ENCODE data around the gene PNMA6E.
A peak's percentile ranks its signal among the peaks of the same experiment; 100 is the strongest.

DNA sequence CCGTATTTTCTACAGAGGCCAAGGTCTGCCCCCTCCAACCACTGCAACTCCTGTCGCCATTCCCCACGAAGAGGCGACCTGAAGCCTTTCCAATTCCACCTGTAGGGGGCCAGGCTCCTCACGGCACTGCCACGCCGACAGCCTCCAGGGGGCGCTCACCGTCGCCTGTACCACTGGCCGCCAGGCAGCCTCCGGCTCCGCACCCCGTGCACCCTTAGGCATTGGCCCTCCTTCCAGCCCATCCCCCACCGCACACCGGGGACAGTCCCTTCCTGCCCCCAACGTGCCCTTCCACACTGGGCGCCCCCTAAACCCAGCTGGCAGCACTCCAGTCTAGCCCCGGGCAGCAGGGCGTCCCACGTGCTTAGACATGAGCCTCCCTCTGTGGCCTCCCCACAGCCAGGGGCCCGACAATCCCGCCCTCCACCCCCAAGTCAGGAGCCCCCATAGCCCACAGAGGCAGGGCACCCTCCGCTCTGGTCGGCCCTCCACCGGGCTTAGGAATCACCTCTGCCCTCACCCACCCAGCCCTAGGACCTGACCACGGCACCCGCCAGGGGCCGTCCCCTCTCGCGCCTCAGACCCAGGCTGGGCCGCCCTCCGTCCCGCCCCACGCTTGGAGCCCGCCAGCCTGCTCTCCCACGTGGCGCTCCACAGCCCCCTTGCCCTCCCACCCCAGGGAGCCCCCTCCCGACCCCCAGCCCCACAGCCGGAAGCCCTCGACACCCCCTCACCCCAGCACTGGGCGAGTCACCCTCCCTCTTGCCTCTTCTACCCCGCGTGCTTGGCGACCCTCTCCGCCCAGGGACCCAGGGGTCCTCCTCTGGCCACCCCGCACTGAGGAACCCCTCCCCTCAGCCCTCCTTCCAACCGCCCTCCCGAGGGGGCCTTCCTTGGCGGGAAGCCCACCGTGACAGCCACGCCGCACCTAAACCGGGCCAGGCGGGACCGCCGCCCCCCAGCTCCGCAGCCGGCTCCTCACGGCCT lies 711 bp downstream of the PNMA6E start:
- TF ChIP-seq CTCF (IDR thresholded peaks at IDR 0.05): peak; percentile 91
- TF ChIP-seq ZFX (IDR thresholded peaks at IDR 0.05; ENCODE audit: borderline replicate concordance): no peak

Measured in 22Rv1 (cell line).